ENCODE measurements around the gene FBXL2.

GRCh38 chr3:33229947-33230346 is 47.3 kb upstream of the FBXL2 start:
- TF ChIP-seq POLR2A (IDR thresholded peaks at IDR 0.05; ENCODE audit: low read length) (no peak), GATA1 (IDR thresholded peaks at IDR 0.05; ENCODE audit: low read depth, low read length) (no peak)

Measured in erythroblast (primary cell).